Transverse colon (tissue), 4 donors: ENCODE measurements around the gene ZNF546.

Experiments
- CTCF ChIP-seq, 5 experiments: fragments of 200-600 bp in 3 of 5; fragments of 450-650 bp in 2 of 5; sonication (generic) in 3 of 5; IDR thresholded peaks; 1 replicate in 2 of 5; 2 replicates in 3 of 5; pipeline ENCODE4 v1.5.1; 2016 to 2017; ENCODE audit warnings: antibody characterized with exemption in 5 of 5, inconsistent platforms in 3 of 5, mild to moderate bottlenecking in 2 of 5, moderate library complexity in 1 of 5
- EP300 ChIP-seq: sonication (generic); formaldehyde crosslinking; IDR thresholded peaks from one replicate; pipeline ENCODE4 v1.6.1; 2017; ENCODE audit warnings: antibody characterized with exemption, low read depth
- POLR2A ChIP-seq: fragments of 450-650 bp; IDR thresholded peaks from one replicate; pipeline ENCODE4 v1.6.1; 2016; ENCODE audit warnings: antibody characterized with exemption, mild to moderate bottlenecking, moderate library complexity
- POLR2AphosphoS5 ChIP-seq, 3 donors: sonication (generic); formaldehyde crosslinking; IDR thresholded peaks; one replicate each; pipeline ENCODE4 v1.6.1; 2016; ENCODE audit warnings: antibody characterized with exemption in 3 of 3

DNA sequence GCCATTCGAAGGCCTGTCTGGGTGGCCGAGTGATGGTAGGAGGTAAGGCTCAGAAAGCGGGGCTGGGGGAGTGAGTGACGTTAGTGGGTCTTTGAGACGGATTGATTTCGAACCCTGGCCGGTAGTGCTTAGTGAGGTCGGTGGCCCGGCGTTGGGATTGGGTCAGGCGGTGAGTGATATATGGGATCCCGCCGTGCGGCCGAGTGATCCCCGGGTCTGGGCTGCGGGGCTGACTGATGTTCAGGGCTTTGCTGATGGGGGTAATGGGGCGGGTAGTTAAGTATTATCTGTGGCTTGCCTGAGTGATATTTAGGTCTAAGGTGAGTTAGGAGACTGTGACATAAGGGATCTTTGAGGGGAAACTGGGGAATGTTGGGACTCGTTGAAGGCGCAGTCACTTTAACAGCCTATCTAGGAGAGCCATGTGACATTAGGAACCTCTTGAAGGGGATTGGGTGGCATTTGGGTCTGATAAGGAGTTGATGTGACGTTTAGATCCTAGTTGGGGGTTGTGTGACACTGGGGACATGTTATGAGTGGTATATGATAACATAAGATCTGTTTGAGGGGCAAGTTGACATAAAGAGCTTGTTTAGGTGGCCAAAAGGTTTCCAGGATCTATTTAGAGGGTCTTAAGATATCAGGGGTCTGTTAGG is 25.4 kb upstream of the ZNF546 start:
- TF ChIP-seq EP300 (no peak), CTCF (IDR thresholded peaks at IDR 0.05) (no peak), POLR2AphosphoS5 (IDR thresholded peaks at IDR 0.05) (no peak), POLR2A (no peak)
